HepG2 (cell line): ENCODE data around the gene LYPD4. TPM values are rescaled to one million over a fixed set of nuclear protein-coding genes. Genes with fewer than 3 reads are reported as not detected.

Source experiments
- ATAC-seq: fragments of 200-7000 bp; cut with Tn5 transposase; 3 replicates; pipeline ENCODE4 v1.9.1; 2020; ENCODE audit warnings: mild to moderate bottlenecking, moderate library complexity
- BruUV-seq: library from RNA; stranded (reverse); fragments of 400-500 nt; replicated peaks from 2 replicates; lab custom pipeline; 2021; lab: Mats Ljungman, UMichigan
- CTCF ChIA-PET: fragments of 300-600 bp; formaldehyde crosslinking; extraction: SDS; loops from one replicate; lab custom pipeline; 2021; ENCODE audit warnings: low total read pairs, inconsistent platforms, low intra/inter-chr PET ratio; lab: Yijun Ruan, JAX
- POLR2A ChIA-PET: fragments of 350-600 bp; sonication (Branson Sonifier 250); formaldehyde crosslinking; loops from one replicate; lab custom pipeline; 2020; ENCODE audit warnings: antibody characterized with exemption, inconsistent platforms; lab: Yijun Ruan, JAX
- DNase-seq: peaks from one replicate; pipeline ENCODE4 v3.0.0-alpha.2; 2015; ENCODE audit warnings: low spot score
- FAIRE-seq: peaks from 3 replicates; lab custom pipeline; 2011; peaks lifted over from hg19 to GRCh38; lab: Jason Lieb, UNC
- H2AFZ ChIP-seq: one replicate; pipeline ENCODE4 v1.6.1; 2011; ENCODE audit warnings: low read length, inconsistent platforms
- H3K27ac ChIP-seq: fragments of 300-600 bp; 3 replicates; pipeline ENCODE4 v1.8.0; 2011; ENCODE audit warnings: mixed run types, mild to moderate bottlenecking, mixed read lengths, low read length, inconsistent platforms; ENCODE audit not compliant: insufficient read depth; ENCODE audit errors: extremely low read length
- H3K27me3 ChIP-seq, 2 experiments: fragments of 200-600 bp in 1 of 2; 2 replicates in 1 of 2; 3 replicates in 1 of 2; pipeline versions ENCODE4 v1.6.0 to v1.8.0; 2011; ENCODE audit warnings: low read length in 2 of 2, mild to moderate bottlenecking in 2 of 2, moderate library complexity in 2 of 2, inconsistent platforms in 1 of 2; ENCODE audit not compliant: insufficient read depth in 2 of 2, control insufficient read depth in 1 of 2
- H3K36me3 ChIP-seq, 2 experiments: fragments of 200-600 bp in 1 of 2; replicated peaks in 1 of 2; 2 replicates in 1 of 2; 3 replicates in 1 of 2; pipeline versions ENCODE4 v1.5.1 to v1.8.0; 2011; ENCODE audit warnings: low read length in 2 of 2, inconsistent platforms in 1 of 2; ENCODE audit not compliant: insufficient read depth in 2 of 2, control insufficient read depth in 1 of 2
- H3K4me1 ChIP-seq: 2 replicates; pipeline ENCODE4 v1.5.1; 2012; ENCODE audit warnings: low read length, inconsistent platforms; ENCODE audit not compliant: insufficient read depth
- H3K4me2 ChIP-seq: 2 replicates; pipeline ENCODE4 v1.6.0; 2011; ENCODE audit warnings: low read depth, low read length, inconsistent platforms
- H3K4me3 ChIP-seq, 3 experiments: fragments of 200-600 bp in 1 of 3; sonication (generic), shearing (Covaris generic) in 1 of 3; replicated peaks in 1 of 3; 2 replicates each; pipeline ENCODE4 v1.5.1; 2011 to 2016; ENCODE audit warnings: low read length in 3 of 3, inconsistent platforms in 2 of 3, low read depth in 2 of 3, mild to moderate bottlenecking in 2 of 3, control low read depth in 1 of 3, mixed read lengths in 1 of 3; ENCODE audit not compliant: insufficient read depth in 1 of 3
- H3K79me2 ChIP-seq: one replicate; pipeline ENCODE4 v1.6.1; 2011; ENCODE audit warnings: low read length, inconsistent platforms; ENCODE audit not compliant: insufficient read depth
- H3K9ac ChIP-seq: 2 replicates; pipeline ENCODE4 v1.6.0; 2011; ENCODE audit warnings: mild to moderate bottlenecking, low read depth, low read length, inconsistent platforms; ENCODE audit not compliant: insufficient read depth
- H3K9me3 ChIP-seq: 2 replicates; pipeline ENCODE4 v1.5.1; 2012; ENCODE audit warnings: mild to moderate bottlenecking, low read length
- H4K20me1 ChIP-seq: 2 replicates; pipeline ENCODE4 v1.6.0; 2011; ENCODE audit warnings: inconsistent platforms, mild to moderate bottlenecking, low read length, moderate library complexity; ENCODE audit not compliant: insufficient read depth
- HOXA7 ChIP-seq: sonication (generic); formaldehyde crosslinking; IDR thresholded peaks from 2 replicates; pipeline ENCODE4 v1.8.1; 2022; ENCODE audit warnings: mild to moderate bottlenecking, missing genetic modification reagents, moderate library complexity
- JUN ChIP-seq: sonication (generic); formaldehyde crosslinking; IDR thresholded peaks from 2 replicates; pipeline ENCODE4 v1.4.0; 2020; ENCODE audit warnings: mild to moderate bottlenecking, missing genetic modification reagents
- LBX2 ChIP-seq: sonication (generic); formaldehyde crosslinking; IDR thresholded peaks from 2 replicates; pipeline ENCODE4 v1.5.0; 2020; ENCODE audit warnings: missing genetic modification reagents, mild to moderate bottlenecking, borderline replicate concordance
- MXD1 ChIP-seq: sonication (generic); formaldehyde crosslinking; IDR thresholded peaks from 2 replicates; pipeline ENCODE4 v1.4.0; 2020; ENCODE audit warnings: mild to moderate bottlenecking, missing genetic modification reagents
- REPIN1 ChIP-seq: sonication (generic); formaldehyde crosslinking; IDR thresholded peaks from 2 replicates; pipeline ENCODE4 v1.8.0; 2022; ENCODE audit warnings: missing genetic modification reagents, low read depth, mild to moderate bottlenecking, borderline replicate concordance
- SOX6 ChIP-seq, 2 experiments: fragments of 450-650 bp in 1 of 2; sonication (generic) in 1 of 2; formaldehyde crosslinking in 1 of 2; IDR thresholded peaks; 2 replicates each; pipeline versions ENCODE4 v1.4.0 to v1.6.1; 2017 to 2020; ENCODE audit warnings: antibody characterized with exemption in 1 of 2, mild to moderate bottlenecking in 1 of 2, missing genetic modification reagents in 1 of 2
- ZBTB7B ChIP-seq: sonication (generic); formaldehyde crosslinking; IDR thresholded peaks from 2 replicates; pipeline ENCODE4 v1.4.0; 2020; ENCODE audit warnings: missing genetic modification reagents
- ZFP36L2 ChIP-seq: sonication (generic); formaldehyde crosslinking; IDR thresholded peaks from 2 replicates; pipeline ENCODE4 v1.4.0; 2020; ENCODE audit warnings: missing genetic modification reagents
- WGBS: methylation state at CpG from one replicate; pipeline ENCODE4 v1.1.6; 2017; ENCODE audit warnings: low lambda C conversion rate; 5-methylcytosine and 5-hydroxymethylcytosine counted together
- in situ Hi-C: cut with HindIII; loops from 2 replicates; pipeline ENCODE4 v1.10.0; 2017; ENCODE audit warnings: low pct_unique_long_range_greater_than_20kb; ENCODE audit not compliant: extremely low pct_ligation_motif_present
- intact Hi-C: fragments of 100-400 bp; cut with micrococcal nuclease; formaldehyde crosslinking; loops from one replicate; pipeline ENCODE4 v1.10.0; 2022; ENCODE audit not compliant: unreplicated experiment
- polyA plus RNA-seq, 8 experiments: library from polyadenylated mRNA; depleted of rRNA in 3 of 8; stranded (reverse) in 7 of 8; unstranded in 1 of 8; fragments of >200 nt; fragmentation: Illumina TruSeq in 4 of 8; extraction: Trizol in 4 of 8; gene quantifications; 2 replicates each; pipeline versions ENCODE4 v1.2.1 to v1.2.3, GENCODE V29; 2011 to 2016; ENCODE audit warnings: low read depth in 4 of 8, missing spikeins in 1 of 8, mixed read lengths in 1 of 8; ENCODE audit not compliant: insufficient read depth in 1 of 8
- total RNA-seq, 5 experiments: library from RNA; depleted of rRNA; stranded (reverse); fragments of >200 nt; fragmentation: Illumina TruSeq; extraction: Trizol; gene quantifications; 2 replicates each; pipeline ENCODE4 v1.2.3, GENCODE V29; 2016; ENCODE audit warnings: low read depth in 1 of 5
- TF ChIP-seq, protein P1 (sequence below): sonication (generic); formaldehyde crosslinking; IDR thresholded peaks from 2 replicates; pipeline ENCODE4 v1.9.0; 2021; ENCODE audit warnings: mild to moderate bottlenecking, missing genetic modification reagents
- TF ChIP-seq, protein P2 (sequence below): sonication (generic); formaldehyde crosslinking; IDR thresholded peaks from 2 replicates; pipeline ENCODE4 v1.4.0; 2020; ENCODE audit warnings: mild to moderate bottlenecking, missing genetic modification reagents

The LYPD4 gene
- total and polyA plus RNA-seq, 2 of the 13 experiments (the other 11 are each of a cell fraction or from before 2014, with no cell fraction given), result not detected

GRCh38 chr19:41883463-41883820 is 39.0 kb upstream of the LYPD4 start:
- Histone ChIP-seq H3K79me2 (peaks cover 25% of the 10 kb centered on the region), H3K4me3 (peak overlapping the region; percentile 87 to 95 (median 88)), H3K4me2 (peak overlapping the region; percentile 93), H3K4me1 (peaks cover 50% of the 10 kb centered on the region), H3K27me3 (no peaks in the 10 kb centered on the region; a peak in 2 of 5 replicates), H4K20me1 (no peaks in the 10 kb centered on the region), H3K36me3 (no peaks in the 10 kb centered on the region), H3K9ac (peak overlapping the region; percentile 76), H3K27ac (peak overlapping the region; percentile 71), H2AFZ (no peak overlapping the region), H3K9me3 (no peaks in the 10 kb centered on the region)
- BruUV-seq, result no TSS peak
- CTCF ChIA-PET, result no interaction called here
- ATAC-seq, result no peak
- no peak for FAIRE-seq
- WGBS, result under 1% methylated on average over 22 of the region's 23 CpGs
- no peak for DNase-seq
- intact Hi-C loops, result no loop called here
- POLR2A ChIA-PET, result interaction anchor here (2.0 kb wide), 1 partner anchor 11 kb away, joined by 20 read pairs; no protein-coding TSS in a partner anchor
- in situ Hi-C loops, result loop anchor here (5.0 to 10.0 kb wide), 2 partner anchors 51 to 74 kb away; partner anchors contain the start of gene RABAC1
- TF ChIP-seq, protein P1, sequence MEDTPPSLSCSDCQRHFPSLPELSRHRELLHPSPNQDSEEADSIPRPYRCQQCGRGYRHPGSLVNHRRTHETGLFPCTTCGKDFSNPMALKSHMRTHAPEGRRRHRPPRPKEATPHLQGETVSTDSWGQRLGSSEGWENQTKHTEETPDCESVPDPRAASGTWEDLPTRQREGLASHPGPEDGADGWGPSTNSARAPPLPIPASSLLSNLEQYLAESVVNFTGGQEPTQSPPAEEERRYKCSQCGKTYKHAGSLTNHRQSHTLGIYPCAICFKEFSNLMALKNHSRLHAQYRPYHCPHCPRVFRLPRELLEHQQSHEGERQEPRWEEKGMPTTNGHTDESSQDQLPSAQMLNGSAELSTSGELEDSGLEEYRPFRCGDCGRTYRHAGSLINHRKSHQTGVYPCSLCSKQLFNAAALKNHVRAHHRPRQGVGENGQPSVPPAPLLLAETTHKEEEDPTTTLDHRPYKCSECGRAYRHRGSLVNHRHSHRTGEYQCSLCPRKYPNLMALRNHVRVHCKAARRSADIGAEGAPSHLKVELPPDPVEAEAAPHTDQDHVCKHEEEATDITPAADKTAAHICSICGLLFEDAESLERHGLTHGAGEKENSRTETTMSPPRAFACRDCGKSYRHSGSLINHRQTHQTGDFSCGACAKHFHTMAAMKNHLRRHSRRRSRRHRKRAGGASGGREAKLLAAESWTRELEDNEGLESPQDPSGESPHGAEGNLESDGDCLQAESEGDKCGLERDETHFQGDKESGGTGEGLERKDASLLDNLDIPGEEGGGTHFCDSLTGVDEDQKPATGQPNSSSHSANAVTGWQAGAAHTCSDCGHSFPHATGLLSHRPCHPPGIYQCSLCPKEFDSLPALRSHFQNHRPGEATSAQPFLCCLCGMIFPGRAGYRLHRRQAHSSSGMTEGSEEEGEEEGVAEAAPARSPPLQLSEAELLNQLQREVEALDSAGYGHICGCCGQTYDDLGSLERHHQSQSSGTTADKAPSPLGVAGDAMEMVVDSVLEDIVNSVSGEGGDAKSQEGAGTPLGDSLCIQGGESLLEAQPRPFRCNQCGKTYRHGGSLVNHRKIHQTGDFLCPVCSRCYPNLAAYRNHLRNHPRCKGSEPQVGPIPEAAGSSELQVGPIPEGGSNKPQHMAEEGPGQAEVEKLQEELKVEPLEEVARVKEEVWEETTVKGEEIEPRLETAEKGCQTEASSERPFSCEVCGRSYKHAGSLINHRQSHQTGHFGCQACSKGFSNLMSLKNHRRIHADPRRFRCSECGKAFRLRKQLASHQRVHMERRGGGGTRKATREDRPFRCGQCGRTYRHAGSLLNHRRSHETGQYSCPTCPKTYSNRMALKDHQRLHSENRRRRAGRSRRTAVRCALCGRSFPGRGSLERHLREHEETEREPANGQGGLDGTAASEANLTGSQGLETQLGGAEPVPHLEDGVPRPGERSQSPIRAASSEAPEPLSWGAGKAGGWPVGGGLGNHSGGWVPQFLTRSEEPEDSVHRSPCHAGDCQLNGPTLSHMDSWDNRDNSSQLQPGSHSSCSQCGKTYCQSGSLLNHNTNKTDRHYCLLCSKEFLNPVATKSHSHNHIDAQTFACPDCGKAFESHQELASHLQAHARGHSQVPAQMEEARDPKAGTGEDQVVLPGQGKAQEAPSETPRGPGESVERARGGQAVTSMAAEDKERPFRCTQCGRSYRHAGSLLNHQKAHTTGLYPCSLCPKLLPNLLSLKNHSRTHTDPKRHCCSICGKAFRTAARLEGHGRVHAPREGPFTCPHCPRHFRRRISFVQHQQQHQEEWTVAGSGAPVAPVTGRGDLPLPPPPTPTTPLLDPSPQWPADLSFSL (CRISPR knock-in tag), result no peak
- TF ChIP-seq REPIN1, result no peak
- TF ChIP-seq HOXA7 (CRISPR knock-in tag), result no peak
- no peak for TF ChIP-seq SOX6 (IDR thresholded peaks at IDR 0.05)
- TF ChIP-seq SOX6 (CRISPR knock-in tag; IDR thresholded peaks at IDR 0.05), result no peak
- TF ChIP-seq ZBTB7B, result no peak
- TF ChIP-seq, protein P2, sequence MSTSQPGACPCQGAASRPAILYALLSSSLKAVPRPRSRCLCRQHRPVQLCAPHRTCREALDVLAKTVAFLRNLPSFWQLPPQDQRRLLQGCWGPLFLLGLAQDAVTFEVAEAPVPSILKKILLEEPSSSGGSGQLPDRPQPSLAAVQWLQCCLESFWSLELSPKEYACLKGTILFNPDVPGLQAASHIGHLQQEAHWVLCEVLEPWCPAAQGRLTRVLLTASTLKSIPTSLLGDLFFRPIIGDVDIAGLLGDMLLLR, result 0 out of 2 replicates have a peak, but pooled peaks have one; percentile 17
- no peak for TF ChIP-seq ZFP36L2
- TF ChIP-seq MXD1 (CRISPR knock-in tag), result 0 out of 2 replicates have a peak, but pooled peaks have one; percentile 35
- no peak for TF ChIP-seq JUN (CRISPR knock-in tag)
- TF ChIP-seq LBX2 (CRISPR knock-in tag), result no peak
